OCI-LY7 (cell line): ENCODE results near the gene PRKCI.

Experiments
- CTCF ChIP-seq: fragments of 200-600 bp; sonication (generic); conservative IDR thresholded peaks from 2 replicates; pipeline ENCODE4 v1.5.1; 2014; ENCODE audit warnings: mild to moderate bottlenecking, antibody characterized with exemption, low read length, moderate library complexity, mixed read lengths
- EZH2phosphoT487 ChIP-seq: fragments of 200-600 bp; sonication (generic); IDR thresholded peaks from 2 replicates; pipeline ENCODE4 v1.6.1; 2018; ENCODE audit warnings: low read depth, borderline replicate concordance, mild to moderate bottlenecking, mixed run types, antibody characterized with exemption, low read length, moderate library complexity, mixed read lengths

GRCh38 chr3:170196833-170197232, 25.4 kb upstream of the PRKCI start:
- no peak for TF ChIP-seq CTCF
- no peak for TF ChIP-seq EZH2phosphoT487
